Suprapubic skin (tissue), 4 donors: Measurements from ENCODE around the gene FAM210B. TPM values are rescaled to one million over a fixed set of nuclear protein-coding genes. Genes with fewer than 3 reads are reported as not detected.

ENCODE experiments used
- DNase-seq, 2 donors: peaks; one replicate each; pipeline ENCODE4 v3.0.0-alpha.2; 2019; ENCODE audit warnings: low spot score in 2 of 2
- H3K27ac ChIP-seq: fragments of 200-600 bp; sonication (generic); one replicate; pipeline ENCODE4 v1.5.1; 2019
- H3K27me3 ChIP-seq: fragments of 200-600 bp; sonication (generic); one replicate; pipeline ENCODE4 v1.5.1; 2019
- H3K36me3 ChIP-seq: fragments of 200-600 bp; sonication (generic); one replicate; pipeline ENCODE4 v1.5.1; 2019
- H3K4me1 ChIP-seq: fragments of 200-600 bp; sonication (generic); one replicate; pipeline ENCODE4 v1.5.1; 2019
- H3K4me3 ChIP-seq: fragments of 200-600 bp; sonication (generic); one replicate; pipeline ENCODE4 v1.5.1; 2019; ENCODE audit warnings: mild to moderate bottlenecking
- H3K9me3 ChIP-seq: fragments of 200-600 bp; sonication (generic); one replicate; pipeline ENCODE4 v1.5.1; 2019
- EP300 ChIP-seq: sonication (generic); formaldehyde crosslinking; IDR thresholded peaks from one replicate; pipeline ENCODE4 v1.6.1; 2017; ENCODE audit warnings: antibody characterized with exemption
- POLR2A ChIP-seq, 2 donors: fragments of 450-650 bp; IDR thresholded peaks; one replicate each; pipeline ENCODE4 v1.6.1; 2017; ENCODE audit warnings: antibody characterized with exemption in 2 of 2, mild to moderate bottlenecking in 2 of 2, moderate library complexity in 2 of 2
- POLR2AphosphoS5 ChIP-seq, 3 donors: sonication (generic); formaldehyde crosslinking; IDR thresholded peaks; one replicate each; pipeline ENCODE4 v1.6.1; 2017; ENCODE audit warnings: antibody characterized with exemption in 3 of 3
- WGBS: methylation state at CpG from one replicate; pipeline ENCODE4 v1.1.5; 2018; 5-methylcytosine and 5-hydroxymethylcytosine counted together
- total RNA-seq, 4 donors: library from RNA; depleted of rRNA; stranded (reverse); fragments of >200 nt; gene quantifications; one replicate each; pipeline ENCODE4 v1.1.0, GENCODE V29; 2016
- TF ChIP-seq, protein P1 (sequence below), 2 donors: fragments of 200-600 bp in 1 of 2; fragments of 450-650 bp in 1 of 2; sonication (generic) in 1 of 2; IDR thresholded peaks; one replicate each; pipeline ENCODE4 v1.5.1; 2016 to 2019; ENCODE audit warnings: antibody characterized with exemption in 2 of 2, mild to moderate bottlenecking in 1 of 2, moderate library complexity in 1 of 2

Gene FAM210B
- total RNA-seq, 4 donors from 2014 or later = 44.0 to 75.3 (median 58.4) TPM

DNA sequence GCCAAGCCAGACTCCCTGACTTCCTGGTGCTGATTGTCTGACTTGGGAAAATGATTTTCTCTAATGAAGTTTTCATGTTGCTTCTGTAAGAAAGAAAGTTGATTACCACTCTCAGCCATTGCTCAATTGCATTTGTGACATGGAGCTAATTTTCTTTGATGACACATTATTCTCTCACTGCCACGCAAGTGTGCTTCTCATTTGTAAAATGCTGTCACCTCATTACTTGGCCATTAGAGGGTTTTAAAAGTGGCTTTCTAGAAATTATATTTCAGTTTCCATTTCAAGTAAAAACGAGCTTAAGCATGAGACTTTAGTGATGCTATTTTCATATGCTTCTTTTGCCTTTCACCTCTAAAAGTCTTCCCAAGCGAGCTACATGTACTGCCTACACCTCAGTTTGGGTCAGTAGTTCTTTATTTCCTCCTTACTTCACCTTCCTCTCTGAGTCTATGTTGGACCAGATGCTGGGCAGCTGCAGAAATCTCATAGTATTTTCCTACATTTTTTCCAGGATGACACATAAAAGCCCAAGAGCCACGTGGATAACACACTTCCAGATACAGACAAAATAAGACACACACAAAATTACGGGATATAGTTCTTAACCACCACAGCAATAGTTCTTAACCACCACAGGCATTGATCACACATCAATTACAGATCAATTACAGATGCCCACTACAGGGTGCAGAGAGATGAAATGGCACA, 6.3 kb upstream of the FAM210B start:
- 63% methylated on average over 5 of the region's 5 CpGs for WGBS
- DNase-seq = no peak
- H3K4me1 ChIP-seq = peaks cover 3% of the 10 kb centered on the region
- H3K4me3 ChIP-seq = no peak overlapping the region
- TF ChIP-seq, protein P1, sequence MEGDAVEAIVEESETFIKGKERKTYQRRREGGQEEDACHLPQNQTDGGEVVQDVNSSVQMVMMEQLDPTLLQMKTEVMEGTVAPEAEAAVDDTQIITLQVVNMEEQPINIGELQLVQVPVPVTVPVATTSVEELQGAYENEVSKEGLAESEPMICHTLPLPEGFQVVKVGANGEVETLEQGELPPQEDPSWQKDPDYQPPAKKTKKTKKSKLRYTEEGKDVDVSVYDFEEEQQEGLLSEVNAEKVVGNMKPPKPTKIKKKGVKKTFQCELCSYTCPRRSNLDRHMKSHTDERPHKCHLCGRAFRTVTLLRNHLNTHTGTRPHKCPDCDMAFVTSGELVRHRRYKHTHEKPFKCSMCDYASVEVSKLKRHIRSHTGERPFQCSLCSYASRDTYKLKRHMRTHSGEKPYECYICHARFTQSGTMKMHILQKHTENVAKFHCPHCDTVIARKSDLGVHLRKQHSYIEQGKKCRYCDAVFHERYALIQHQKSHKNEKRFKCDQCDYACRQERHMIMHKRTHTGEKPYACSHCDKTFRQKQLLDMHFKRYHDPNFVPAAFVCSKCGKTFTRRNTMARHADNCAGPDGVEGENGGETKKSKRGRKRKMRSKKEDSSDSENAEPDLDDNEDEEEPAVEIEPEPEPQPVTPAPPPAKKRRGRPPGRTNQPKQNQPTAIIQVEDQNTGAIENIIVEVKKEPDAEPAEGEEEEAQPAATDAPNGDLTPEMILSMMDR (IDR thresholded peaks at IDR 0.05) = no peak
- H3K9me3 ChIP-seq = no peaks in the 10 kb centered on the region
- no peak overlapping the region for H3K27ac ChIP-seq
- H3K27me3 ChIP-seq = no peaks in the 10 kb centered on the region
- H3K36me3 ChIP-seq = no peaks in the 10 kb centered on the region

DNA sequence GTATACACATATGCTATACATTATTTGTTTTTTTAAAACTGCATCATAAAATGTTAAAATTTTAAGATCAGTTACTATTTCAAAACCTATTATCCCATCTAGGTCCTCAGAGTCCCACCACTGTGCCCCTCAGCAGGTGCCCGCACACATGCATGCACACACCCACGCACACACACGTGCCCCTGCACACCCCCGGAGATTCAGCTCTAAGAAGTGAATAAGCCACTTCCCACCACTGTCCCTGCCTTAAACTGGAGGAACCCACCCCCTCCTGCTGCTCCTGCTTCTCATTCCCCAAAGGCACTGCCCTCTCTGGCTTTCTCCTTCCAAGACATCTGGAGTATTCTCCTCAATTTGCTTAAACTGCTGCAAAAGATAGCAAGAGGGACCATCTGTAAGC, 5.4 kb upstream of the FAM210B start:
- Histone ChIP-seq H3K36me3 (no peaks in the 10 kb centered on the region), H3K27ac (no peak overlapping the region), H3K27me3 (no peaks in the 10 kb centered on the region), H3K9me3 (no peaks in the 10 kb centered on the region), H3K4me1 (peaks cover 6% of the 10 kb centered on the region), H3K4me3 (no peak overlapping the region)
- TF ChIP-seq POLR2AphosphoS5 (IDR thresholded peaks at IDR 0.05) (no peak), EP300 (no peak), POLR2A (IDR thresholded peaks at IDR 0.05) (no peak)
- TF ChIP-seq, protein P1 (IDR thresholded peaks at IDR 0.05) = no peak
- no peak for DNase-seq
- 76% methylated on average over 4 of the region's 4 CpGs for WGBS

DNA sequence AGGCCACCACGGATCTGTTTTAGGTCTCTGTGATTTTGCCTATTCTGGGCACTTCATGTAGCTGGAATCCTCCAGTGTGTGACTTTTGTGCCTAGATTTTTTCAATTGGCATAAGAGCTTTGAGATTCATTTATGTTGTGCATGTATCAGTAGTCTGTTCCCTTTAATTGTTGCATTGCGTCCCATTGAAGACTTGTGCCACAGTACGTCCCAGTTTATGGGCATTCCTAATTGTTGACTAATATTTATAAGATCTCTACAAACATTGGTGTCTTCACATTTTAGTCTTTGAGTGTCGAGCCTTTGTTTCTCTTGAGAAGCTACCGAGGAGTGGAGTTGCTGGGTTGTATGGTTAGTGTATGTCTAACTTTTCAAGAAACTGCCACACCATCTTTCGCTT, 704 bp upstream of the FAM210B start:
- Histone ChIP-seq H3K9me3 (no peaks in the 10 kb centered on the region), H3K4me3 (peak overlapping the region; percentile 99), H3K36me3 (no peaks in the 10 kb centered on the region), H3K27ac (no peak overlapping the region), H3K4me1 (peaks cover 34% of the 10 kb centered on the region), H3K27me3 (no peaks in the 10 kb centered on the region)
- TF ChIP-seq, protein P1 (IDR thresholded peaks at IDR 0.05) = no peak
- TF ChIP-seq POLR2AphosphoS5 (IDR thresholded peaks at IDR 0.05) (no peak), POLR2A (IDR thresholded peaks at IDR 0.05) (no peak), EP300 (no peak)
- WGBS = 42% methylated on average over 6 of the region's 6 CpGs
- DNase-seq = no peak

DNA sequence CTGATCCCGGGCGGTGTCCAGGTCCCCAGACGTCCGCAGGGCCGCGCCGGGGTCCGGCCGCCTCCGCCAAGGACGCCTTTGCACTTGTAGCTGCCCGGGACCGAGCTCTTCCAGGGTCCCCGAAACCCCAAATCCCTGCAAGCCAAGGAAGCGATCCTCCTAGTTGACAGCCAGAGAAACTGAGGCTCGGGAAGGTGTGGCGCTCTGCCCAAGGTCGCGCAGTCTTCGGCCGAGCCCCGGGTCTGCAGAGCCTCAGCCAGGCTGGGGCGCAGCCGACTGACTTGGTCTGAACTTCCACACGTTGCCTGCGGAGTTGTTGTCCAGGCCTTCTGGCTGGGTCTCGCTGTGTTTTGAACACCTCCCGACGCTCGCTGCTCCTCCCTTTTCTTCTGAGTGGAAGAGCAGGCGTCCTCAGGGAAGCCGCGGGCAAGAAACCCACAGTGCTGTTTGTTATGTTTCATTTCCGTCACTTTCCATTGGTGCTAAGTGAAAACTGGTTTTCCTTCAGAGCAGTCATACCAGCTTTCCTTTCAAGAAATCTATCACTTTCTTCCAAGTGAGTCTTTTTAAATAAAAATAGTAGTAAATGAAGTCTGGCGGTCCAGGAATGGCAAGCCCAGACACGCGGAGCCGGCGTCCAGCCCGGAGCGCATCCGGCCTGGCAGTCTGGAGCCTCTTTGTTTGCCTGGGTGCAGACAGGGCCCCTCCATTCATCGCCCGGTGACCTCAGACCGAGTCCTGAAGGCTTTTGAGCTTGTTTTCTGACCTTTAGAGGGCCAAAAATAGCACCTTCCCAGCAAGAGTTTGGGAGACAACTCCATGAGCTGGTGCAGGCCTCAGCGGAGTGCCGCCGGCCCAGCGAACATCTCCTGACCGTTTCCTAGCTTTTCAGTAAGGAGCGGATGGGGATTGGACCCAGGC, 698 bp downstream of the FAM210B start:
- H3K9me3 ChIP-seq = no peaks in the 10 kb centered on the region
- peaks cover 37% of the 10 kb centered on the region for H3K4me1 ChIP-seq
- no peaks in the 10 kb centered on the region for H3K36me3 ChIP-seq
- no peaks in the 10 kb centered on the region for H3K27me3 ChIP-seq
- TF ChIP-seq EP300 (no peak), POLR2AphosphoS5 (IDR thresholded peaks at IDR 0.05) (no peak)
- DNase-seq = peak; percentile 75 to 85
- 16% methylated on average over 31 of the region's 51 CpGs for WGBS
- H3K27ac ChIP-seq = peak overlapping the region; percentile 96
- peak overlapping the region; percentile 99 for H3K4me3 ChIP-seq

DNA sequence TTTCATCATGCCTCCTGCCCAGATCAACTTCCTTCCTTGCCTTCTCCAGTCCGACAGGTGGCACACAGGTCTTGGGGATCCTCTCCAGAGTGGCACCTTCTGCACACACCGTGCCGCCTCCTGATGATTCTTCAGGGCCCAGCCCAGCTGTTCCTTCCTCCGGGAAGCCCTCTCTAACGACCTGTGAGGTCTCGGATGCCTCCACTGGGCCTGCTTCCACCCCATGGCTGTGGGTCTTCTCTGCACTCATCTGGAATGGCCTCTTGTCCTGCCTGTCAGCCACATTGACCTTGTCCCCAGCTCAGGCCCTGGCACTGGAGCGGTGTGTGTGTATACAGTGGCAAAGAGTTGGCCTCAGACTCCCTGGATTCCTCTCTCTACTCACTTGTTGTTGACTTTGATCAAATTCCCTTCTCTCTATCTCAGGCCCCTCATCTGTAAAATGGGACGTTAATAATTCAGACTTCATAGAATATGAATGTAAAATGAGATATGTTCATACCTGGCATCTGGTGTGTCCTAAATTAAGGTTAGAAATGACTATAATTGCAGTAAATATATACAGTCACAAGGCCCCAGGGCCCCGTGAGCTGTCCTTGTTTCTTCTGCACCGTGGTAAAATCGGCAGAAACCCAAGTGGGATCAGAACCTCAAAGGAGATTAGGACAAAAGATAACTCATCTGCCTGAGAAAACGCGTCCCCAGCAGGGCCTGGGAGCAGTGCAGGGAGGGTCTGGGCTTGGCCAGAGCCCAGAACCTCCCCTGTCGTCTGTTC, 1.5 kb downstream of the FAM210B start:
- WGBS = 65% methylated on average over 14 of the region's 14 CpGs
- peaks cover 37% of the 10 kb centered on the region for H3K4me1 ChIP-seq
- peak overlapping the region; percentile 96 for H3K27ac ChIP-seq
- H3K9me3 ChIP-seq = no peaks in the 10 kb centered on the region
- H3K27me3 ChIP-seq = no peaks in the 10 kb centered on the region
- DNase-seq = no peak
- peaks cover 6% of the 10 kb centered on the region for H3K36me3 ChIP-seq
- peak overlapping the region; percentile 99 for H3K4me3 ChIP-seq
- TF ChIP-seq POLR2AphosphoS5 (IDR thresholded peaks at IDR 0.05) (no peak), EP300 (no peak), POLR2A (IDR thresholded peaks at IDR 0.05) (no peak)
- TF ChIP-seq, protein P1 (IDR thresholded peaks at IDR 0.05) = no peak
